ENCODE measurements around the gene RXRG.

The RXRG gene

DNA sequence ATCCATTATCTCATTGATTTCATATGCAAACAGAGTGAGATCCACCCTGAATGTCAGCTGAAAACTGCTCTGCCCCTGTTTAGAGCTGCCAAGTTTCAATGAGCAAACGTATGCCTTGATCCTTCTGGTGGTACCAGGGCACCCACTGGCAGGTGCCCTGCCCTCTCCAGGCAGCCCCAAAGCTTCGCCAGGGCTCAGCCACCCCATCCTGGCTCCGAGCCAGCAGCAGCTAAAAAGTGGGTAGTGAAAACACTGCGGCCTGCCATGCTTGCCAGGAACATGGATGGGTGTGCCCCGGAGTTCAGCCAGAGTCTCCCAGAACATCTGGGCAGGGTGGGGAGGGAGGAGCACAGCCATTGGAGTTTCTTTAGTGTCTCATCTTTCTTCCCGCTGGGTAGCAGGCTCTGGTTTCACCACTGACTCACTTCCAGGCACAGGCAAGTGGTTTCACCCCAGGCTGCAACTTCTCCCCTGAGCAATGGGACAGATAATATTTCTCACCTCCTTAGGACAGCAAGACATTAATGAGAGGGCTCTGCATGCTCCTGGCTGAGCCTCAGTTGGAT lies 80.3 kb downstream of the RXRG start:
- DNase-seq, result no peak

DNA sequence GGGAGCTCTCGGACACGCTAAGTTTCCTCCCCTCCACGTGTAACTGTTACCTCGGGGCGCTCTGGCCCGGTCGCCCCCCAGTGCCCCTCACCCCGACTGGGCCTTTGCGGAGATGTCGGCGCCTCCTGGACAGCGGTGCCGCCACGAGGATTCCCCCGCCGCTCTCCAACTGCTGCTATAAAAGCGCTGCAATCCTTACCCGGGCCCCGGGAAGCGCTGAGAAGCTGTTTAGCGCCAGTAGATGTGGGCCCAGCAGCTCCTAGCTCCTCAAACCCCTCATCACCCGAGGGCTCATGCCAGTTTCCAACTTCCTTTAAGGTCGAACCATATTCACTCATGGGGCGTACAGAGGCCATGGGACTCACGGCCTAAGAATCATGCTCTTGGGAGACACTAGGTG lies 88.0 kb downstream of the RXRG start:
- no peak for DNase-seq

DNA sequence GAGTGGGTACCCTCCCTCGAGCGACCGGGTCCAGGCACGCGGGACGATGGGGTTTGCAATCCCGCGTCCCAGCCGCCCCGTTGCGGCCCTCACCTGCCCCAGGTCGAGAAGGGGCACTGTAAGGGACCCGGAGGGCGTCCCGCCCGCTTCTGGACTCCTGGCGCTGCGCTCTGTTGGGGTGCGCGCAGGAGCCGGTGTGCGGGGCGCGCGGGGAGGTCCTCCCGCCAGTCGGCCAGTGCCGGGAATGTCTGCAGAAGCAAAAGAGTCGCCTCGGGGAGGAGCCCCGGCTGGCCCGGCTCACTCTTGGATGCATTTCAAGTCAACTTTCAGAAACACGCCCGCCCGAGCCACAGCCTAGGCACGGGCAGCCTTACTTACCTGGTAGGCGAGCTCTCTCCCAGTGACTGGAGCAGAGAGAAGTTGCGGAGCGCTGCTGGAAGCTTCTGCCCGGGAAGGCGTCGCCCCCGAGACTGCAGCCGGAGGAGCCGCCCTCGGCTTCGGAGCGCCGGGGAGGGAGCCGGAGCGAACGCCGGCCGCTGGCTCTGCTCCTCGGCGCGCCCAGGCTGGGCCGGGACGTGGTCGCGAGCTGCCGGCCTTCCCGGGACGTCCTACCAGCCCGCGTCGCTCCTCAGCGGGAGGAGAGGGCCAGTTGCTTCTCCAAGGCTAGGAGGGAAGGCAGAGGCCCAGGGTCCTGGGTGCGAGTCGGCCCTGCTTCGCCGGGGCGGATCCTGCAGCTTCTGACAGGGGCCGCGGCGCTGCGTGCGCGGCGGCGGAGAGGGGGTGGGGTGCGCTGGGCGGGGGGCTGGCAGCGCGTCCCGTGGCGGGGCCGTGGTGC lies 88.7 kb downstream of the RXRG start, which contains the start of gene LMX1A:
LMX1A (minus strand) TSS at position 739 of the 835 bp plus-strand sequence. CDS start 1,156 bp downstream, outside the sequence.
- no peak for DNase-seq

DNA sequence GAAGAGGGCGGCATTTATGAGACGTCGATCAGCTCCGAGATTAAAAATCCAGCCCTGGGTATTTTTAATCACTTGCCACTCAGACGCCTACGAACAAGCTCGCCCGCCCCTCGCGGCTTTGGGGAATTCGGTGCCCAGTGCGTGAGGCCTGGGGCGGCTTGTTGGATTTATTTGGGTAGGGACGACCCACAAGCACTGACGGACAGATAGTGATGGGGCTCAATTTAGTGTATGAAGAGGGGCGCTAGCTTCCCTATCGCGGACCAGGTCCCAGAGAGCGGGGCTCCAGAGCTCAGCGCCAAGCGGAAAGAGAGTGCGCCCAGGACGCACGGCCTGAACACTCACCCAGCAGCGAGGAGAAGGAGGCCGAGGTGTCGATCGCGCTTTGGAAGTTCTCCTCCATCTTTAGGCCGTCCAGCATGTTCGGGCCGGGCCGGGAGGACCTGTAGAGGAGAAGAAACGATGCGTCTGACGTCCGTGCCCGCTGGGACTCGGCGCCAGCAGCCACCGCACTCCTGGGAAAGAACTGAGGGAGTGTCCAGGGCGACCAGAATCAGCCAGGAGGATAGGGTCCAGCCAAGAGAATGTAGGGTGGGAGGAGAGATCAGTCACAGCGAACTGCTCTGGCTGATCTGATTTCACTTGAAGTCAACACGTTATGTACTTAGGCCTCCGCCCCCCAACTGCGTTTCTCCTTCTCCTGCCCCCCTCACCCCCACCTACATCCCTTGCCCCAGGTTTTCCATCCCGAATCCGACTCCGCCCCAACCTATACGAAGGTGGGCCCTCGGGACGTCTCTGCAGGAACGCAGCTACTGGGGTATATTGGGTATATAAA lies 89.6 kb downstream of the RXRG start:
- DNase-seq, result no peak

DNA sequence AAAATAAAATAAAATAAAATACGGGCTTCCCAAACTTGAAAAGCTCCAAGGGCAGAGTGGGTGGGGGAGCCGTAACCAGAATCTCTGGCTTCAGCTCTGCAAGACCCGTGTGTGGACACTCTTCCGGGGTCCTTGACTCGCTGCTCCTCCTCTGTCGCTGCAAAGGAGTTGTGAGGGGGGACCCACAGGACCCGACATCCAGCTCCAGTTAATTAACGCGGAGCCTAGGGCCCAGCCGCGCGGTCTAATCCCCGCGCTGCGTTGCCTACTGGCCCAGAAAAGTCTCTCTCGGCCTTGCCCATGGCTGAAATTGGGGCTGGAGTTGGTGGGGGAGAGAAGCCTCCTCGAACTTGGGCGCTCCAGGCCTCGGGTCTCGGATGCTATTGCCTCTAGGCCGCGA lies 90.2 kb downstream of the RXRG start:
- DNase-seq, result no peak

DNA sequence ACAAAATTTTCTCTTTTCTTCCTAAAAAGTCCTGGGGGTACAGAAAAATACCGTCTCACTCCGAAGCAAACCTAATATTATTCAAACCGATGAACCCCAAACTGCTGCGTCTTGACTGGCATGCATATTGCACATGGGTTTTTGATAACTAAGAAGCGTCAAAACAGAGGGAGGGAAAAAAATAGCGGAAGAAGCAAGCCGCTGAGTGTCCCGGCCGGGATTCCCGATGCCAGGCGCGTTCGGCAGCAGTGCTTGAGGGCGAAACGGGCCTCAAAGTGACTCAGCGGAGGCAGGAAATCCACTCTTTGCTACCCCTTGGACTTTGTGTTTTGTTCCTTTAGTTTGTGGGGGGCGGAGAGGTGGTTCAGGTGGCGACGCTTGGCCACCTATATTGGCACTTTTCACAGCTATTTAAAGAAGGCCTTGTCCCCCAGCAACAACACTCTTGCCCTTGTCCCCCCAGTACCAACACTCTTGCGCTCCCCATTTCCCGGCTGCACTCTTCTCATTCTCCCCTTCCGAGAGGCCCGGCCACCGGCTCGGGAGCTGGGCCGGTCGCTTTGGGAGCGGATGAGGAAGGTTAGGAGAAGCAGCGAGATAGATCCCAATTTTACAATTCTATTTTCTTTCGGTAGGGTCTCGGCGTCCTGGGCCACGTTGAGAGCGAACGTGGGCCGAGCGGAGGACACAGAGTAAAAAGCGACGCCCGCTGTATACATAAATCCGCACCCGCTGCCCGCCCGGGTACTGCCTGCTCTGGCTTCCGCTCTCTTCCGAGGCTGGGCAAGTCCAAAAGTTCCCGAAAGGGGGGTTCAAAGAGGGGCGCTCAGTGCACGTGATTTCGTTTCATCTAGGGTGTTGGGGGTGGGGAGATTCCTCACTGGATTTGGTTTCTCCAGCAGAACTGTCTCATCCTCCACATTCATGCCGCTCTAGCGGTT lies 90.9 kb downstream of the RXRG start:
- no peak for DNase-seq

DNA sequence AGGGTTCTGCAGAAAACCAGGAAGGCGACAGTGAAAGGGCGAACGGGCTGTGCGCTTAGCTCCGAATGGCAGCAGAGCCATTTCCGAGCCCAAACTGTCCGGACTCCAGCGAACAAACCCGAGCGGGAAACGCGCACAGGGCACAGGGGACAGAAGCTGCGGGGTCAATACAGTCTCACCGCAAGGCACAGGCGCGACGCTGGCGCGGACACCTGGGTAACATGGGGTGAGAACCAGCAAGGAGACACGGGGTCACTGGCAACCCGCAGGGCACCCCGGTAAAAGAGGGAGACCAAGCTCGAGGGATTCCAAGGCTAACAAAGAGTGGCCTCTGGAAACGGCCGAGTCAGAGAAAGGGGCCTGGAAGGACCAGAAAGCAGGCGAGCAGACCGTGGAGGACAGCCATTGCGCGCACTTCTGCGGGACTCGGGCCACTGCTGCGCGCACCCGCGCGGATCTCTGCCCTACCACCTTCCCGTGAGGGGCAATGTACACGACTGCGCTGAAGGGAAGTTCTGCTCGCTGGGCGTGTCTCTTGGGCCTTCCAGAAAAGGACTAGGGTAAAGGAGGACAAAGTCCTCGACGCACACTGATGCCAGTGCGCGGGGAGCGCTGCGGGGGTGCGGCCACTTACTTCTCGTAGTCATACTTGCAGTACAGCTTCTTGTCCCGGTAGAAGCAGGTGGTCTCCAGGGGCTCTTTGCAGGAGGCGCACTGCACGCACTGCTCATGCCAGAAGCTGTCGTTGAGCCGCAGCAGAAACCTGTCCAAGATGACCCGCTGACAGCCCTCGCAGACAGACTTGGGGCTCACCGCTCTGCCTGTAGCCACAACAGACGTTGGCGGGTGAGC lies 92.3 kb downstream of the RXRG start:
- no peak for DNase-seq

DNA sequence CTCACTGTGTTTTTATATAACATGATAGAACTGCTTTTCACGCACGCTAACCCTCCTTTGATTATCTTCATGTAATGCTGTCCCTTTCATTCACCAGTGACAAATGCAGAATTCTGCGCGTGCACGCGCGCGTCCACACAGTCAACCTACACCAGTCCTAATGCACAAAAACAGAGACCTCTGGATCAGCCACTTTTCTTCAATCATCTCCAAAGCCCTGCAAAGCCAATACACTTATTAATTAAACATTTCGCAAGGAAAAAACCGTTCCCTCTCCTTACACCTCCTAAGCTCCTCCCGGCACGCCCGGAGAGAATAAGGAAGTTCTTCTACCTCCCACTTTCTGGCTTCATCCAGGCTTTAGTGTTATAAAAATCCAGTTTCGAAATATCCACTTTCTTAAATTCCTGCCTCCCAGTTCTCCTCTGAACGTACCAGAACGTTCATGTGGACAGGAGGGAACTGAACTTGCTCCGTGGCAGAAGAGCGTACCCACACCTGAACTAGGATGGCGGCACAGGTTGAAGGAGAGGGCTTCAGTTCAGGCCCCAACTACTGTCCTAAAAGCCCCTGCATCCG lies 93.0 kb downstream of the RXRG start:
- DNase-seq, result no peak

Data from NCI-H1930 (cell line).